K562 (cell line): ENCODE results near the gene DLAT. TPM values are rescaled to one million over a fixed set of nuclear protein-coding genes. Genes with fewer than 3 reads are reported as not detected.

Experiments used
- BRF1 ChIP-seq: IDR thresholded peaks from 3 replicates; pipeline ENCODE4 v1.6.1; 2011; ENCODE audit warnings: borderline replicate concordance, mild to moderate bottlenecking; ENCODE audit not compliant: insufficient read length; ENCODE audit errors: extremely low read depth
- FOXA3 ChIP-seq, 2 experiments: fragments of 450-650 bp in 1 of 2; sonication (generic) in 1 of 2; formaldehyde crosslinking; IDR thresholded peaks in 1 of 2; conservative IDR thresholded peaks in 1 of 2; 2 replicates each; pipeline versions ENCODE4 v1.4.0 to v1.8.0; 2020 to 2022; ENCODE audit warnings: mild to moderate bottlenecking in 2 of 2, missing genetic modification reagents in 1 of 2
- KLF1 ChIP-seq: fragments of 450-650 bp; IDR thresholded peaks from 2 replicates; pipeline ENCODE4 v1.6.1; 2016; ENCODE audit warnings: missing genetic modification characterization, missing compliant biosample characterization
- L3MBTL2 ChIP-seq: fragments of 450-650 bp; IDR thresholded peaks from 2 replicates; pipeline ENCODE4 v1.6.1; 2016; ENCODE audit warnings: mild to moderate bottlenecking, moderate library complexity
- LEF1 ChIP-seq: fragments of 450-650 bp; IDR thresholded peaks from 2 replicates; pipeline ENCODE4 v1.6.1; 2016; ENCODE audit warnings: mild to moderate bottlenecking
- MAX ChIP-seq: sonication (generic); formaldehyde crosslinking; IDR thresholded peaks from 2 replicates; pipeline ENCODE4 v1.9.0; 2022; ENCODE audit warnings: mild to moderate bottlenecking, missing genetic modification reagents
- MYC ChIP-seq, 2 experiments: fragments of 250-450 bp in 1 of 2; sonication (Bioruptor Pico) in 1 of 2; IDR thresholded peaks; 2 replicates each; pipeline versions ENCODE4 v1.5.1 to v1.6.1; 2012 to 2021; ENCODE audit warnings: low read depth in 2 of 2, borderline replicate concordance in 1 of 2, improper control_type of control experiment in 1 of 2, low read length in 1 of 2, mild to moderate bottlenecking in 1 of 2, moderate library complexity in 1 of 2
- OTX1 ChIP-seq: fragments of 450-650 bp; formaldehyde crosslinking; IDR thresholded peaks from 2 replicates; pipeline ENCODE4 v1.4.0; 2022; ENCODE audit warnings: mild to moderate bottlenecking
- RHOXF2B ChIP-seq: fragments of 250-450 bp; sonication (Bioruptor Pico); conservative IDR thresholded peaks from 2 replicates; pipeline ENCODE4 v1.5.1; 2021
- TGIF2 ChIP-seq: sonication (generic); formaldehyde crosslinking; IDR thresholded peaks from 2 replicates; pipeline ENCODE4 v1.8.1; 2022; ENCODE audit warnings: mild to moderate bottlenecking, missing genetic modification reagents, moderate library complexity
- ZKSCAN8 ChIP-seq: fragments of 200-800 bp; sonication (Bioruptor generic); IDR thresholded peaks from 2 replicates; pipeline ENCODE4 v1.6.1; 2016; ENCODE audit warnings: missing genetic modification characterization, missing compliant biosample characterization
- ZMIZ1 ChIP-seq, 2 experiments: fragments of 150-350 bp in 1 of 2; IDR thresholded peaks; 2 replicates each; pipeline ENCODE4 v1.6.1; 2012 to 2016; ENCODE audit warnings: low read depth in 2 of 2, low read length in 2 of 2, mild to moderate bottlenecking in 1 of 2, moderate library complexity in 1 of 2
- ZNF584 ChIP-seq: fragments of 200-800 bp; sonication (Bioruptor generic); IDR thresholded peaks from 2 replicates; pipeline ENCODE4 v1.6.1; 2016; ENCODE audit warnings: low read depth, mild to moderate bottlenecking, missing genetic modification characterization, missing compliant biosample characterization
- ZNF592 ChIP-seq: fragments of 450-650 bp; IDR thresholded peaks from 2 replicates; pipeline ENCODE4 v1.6.1; 2017; ENCODE audit warnings: antibody characterized with exemption, mild to moderate bottlenecking
- ZNF639 ChIP-seq, 2 experiments: fragments of 200-800 bp in 1 of 2; sonication (Bioruptor generic) in 1 of 2; sonication (generic) in 1 of 2; formaldehyde crosslinking in 1 of 2; IDR thresholded peaks in 1 of 2; conservative IDR thresholded peaks in 1 of 2; 2 replicates each; pipeline versions ENCODE4 v1.5.0 to v1.6.1; 2016 to 2020; ENCODE audit warnings: missing compliant biosample characterization in 1 of 2, missing genetic modification characterization in 1 of 2, missing genetic modification reagents in 1 of 2
- ZNF778 ChIP-seq: fragments of 450-650 bp; formaldehyde crosslinking; IDR thresholded peaks from 2 replicates; pipeline ENCODE4 v1.4.0; 2020; ENCODE audit warnings: mild to moderate bottlenecking, moderate library complexity
- polyA plus RNA-seq, 8 experiments: library from polyadenylated mRNA; depleted of rRNA in 4 of 8; stranded (reverse) in 5 of 8; unstranded in 3 of 8; fragments of >200 nt; fragmentation: Nextera tagmentation in 2 of 8; fragmentation: Illumina TruSeq in 1 of 8; extraction: Ambion mirVana in 2 of 8; extraction: Trizol in 1 of 8; gene quantifications; 2 replicates each; pipeline versions ENCODE4 v1.2.1 to v1.2.3, GENCODE V29; 2011 to 2014; ENCODE audit warnings: inconsistent platforms in 1 of 8, missing spikeins in 1 of 8
- total RNA-seq, 7 experiments: library from RNA; depleted of rRNA in 6 of 7; stranded (reverse); fragments of >200 nt in 6 of 7; fragmentation: Illumina TruSeq in 2 of 7; extraction: Trizol in 2 of 7; gene quantifications; 2 replicates each; pipeline versions ENCODE4 v1.2.1 to v1.2.3, GENCODE V29; 2011 to 2021; ENCODE audit warnings: low replicate concordance in 1 of 7

DLAT gene
- total and polyA plus RNA-seq, 9 of the 15 experiments (the other 6 are each of a cell fraction or from before 2014, with no cell fraction given) = 41.7 to 152 (median 105) TPM

GRCh38 chr11:111983187-111983986 is 41.8 kb upstream of the DLAT start (continued):
- no peak for TF ChIP-seq OTX1 (CRISPR knock-in tag)
- no peak for TF ChIP-seq ZNF778 (CRISPR knock-in tag)
- no peak for TF ChIP-seq FOXA3 (CRISPR knock-in tag; conservative IDR thresholded peaks at IDR 0.05 in 1 of 2, IDR thresholded peaks at IDR 0.05 in 1 of 2)
- TF ChIP-seq ZKSCAN8 (CRISPR knock-in tag) = peak; percentile 48; the same call in 1 of the 2 replicates
- peak; percentile 12; the same call in 1 of the 2 replicates for TF ChIP-seq MAX
- peak in 1 of 2 experiments; percentile 73; a peak in 1 of 4 replicates for TF ChIP-seq ZNF639 (CRISPR knock-in tag; conservative IDR thresholded peaks at IDR 0.05 in 1 of 2, IDR thresholded peaks at IDR 0.05 in 1 of 2)
- no peak for TF ChIP-seq RHOXF2B
- TF ChIP-seq MYC (IDR thresholded peaks at IDR 0.05; ENCODE audit: low read depth, low read length) = peak; percentile 52; the same call in 1 of the 2 replicates
- TF ChIP-seq MYC (CRISPR knock-in tag; IDR thresholded peaks at IDR 0.05; ENCODE audit: borderline replicate concordance, low read depth) = no peak
- no peak for TF ChIP-seq KLF1 (tag)
- TF ChIP-seq ZNF592 = no peak
- TF ChIP-seq TGIF2 (CRISPR knock-in tag) = no peak
- 0 out of 2 replicates have a peak, but pooled peaks have one; percentile 32 for TF ChIP-seq ZNF584 (CRISPR knock-in tag)
- TF ChIP-seq ZMIZ1 (IDR thresholded peaks at IDR 0.05; ENCODE audit: low read depth in 2 of 2, low read length in 2 of 2) = no peak
- TF ChIP-seq LEF1 = no peak; the same call in 1 of the 2 replicates
- TF ChIP-seq BRF1 = no peak
- peak; percentile 48; the same call in 1 of the 2 replicates for TF ChIP-seq L3MBTL2
